SK-N-SH treated with all-trans-retinoic acid at 6 μM for 48 hours (cell line): ENCODE data around the gene CASP4.

Source experiments
- BACH2 ChIP-seq: fragments of 250-450 bp; sonication (Bioruptor Pico); IDR thresholded peaks from 2 replicates; pipeline ENCODE4 v1.9.0; 2021; ENCODE audit warnings: mild to moderate bottlenecking, borderline replicate concordance
- ESRRG ChIP-seq: fragments of 250-450 bp; sonication (Bioruptor Pico); IDR thresholded peaks from 2 replicates; pipeline ENCODE4 v1.6.1; 2021; ENCODE audit warnings: mild to moderate bottlenecking
- ISL1 ChIP-seq: fragments of 250-450 bp; sonication (Bioruptor Pico); IDR thresholded peaks from 2 replicates; pipeline ENCODE4 v2.1.2; 2022; ENCODE audit warnings: mild to moderate bottlenecking, moderate library complexity
- OSR1 ChIP-seq: fragments of 250-450 bp; sonication (Bioruptor Pico); IDR thresholded peaks from 2 replicates; pipeline ENCODE4 v1.8.0; 2022; ENCODE audit warnings: moderate library complexity, mild to moderate bottlenecking, inconsistent platforms
- RARB ChIP-seq: fragments of 250-450 bp; sonication (Bioruptor Pico); IDR thresholded peaks from 2 replicates; pipeline ENCODE4 v1.8.0; 2021; ENCODE audit warnings: mild to moderate bottlenecking, moderate library complexity
- SNAI2 ChIP-seq: fragments of 250-450 bp; sonication (Bioruptor Pico); IDR thresholded peaks from 2 replicates; pipeline ENCODE4 v1.5.0; 2020; ENCODE audit warnings: mild to moderate bottlenecking, moderate library complexity
- TF ChIP-seq, protein P1 (sequence below): fragments of 250-450 bp; sonication (Bioruptor Pico); IDR thresholded peaks from 2 replicates; pipeline ENCODE4 v1.5.1; 2021; ENCODE audit warnings: mild to moderate bottlenecking, moderate library complexity
- TF ChIP-seq, protein P2 (sequence below): fragments of 250-450 bp; sonication (Bioruptor Pico); IDR thresholded peaks from 2 replicates; pipeline ENCODE4 v1.8.0; 2020; ENCODE audit warnings: mild to moderate bottlenecking, moderate library complexity, borderline replicate concordance

DNA sequence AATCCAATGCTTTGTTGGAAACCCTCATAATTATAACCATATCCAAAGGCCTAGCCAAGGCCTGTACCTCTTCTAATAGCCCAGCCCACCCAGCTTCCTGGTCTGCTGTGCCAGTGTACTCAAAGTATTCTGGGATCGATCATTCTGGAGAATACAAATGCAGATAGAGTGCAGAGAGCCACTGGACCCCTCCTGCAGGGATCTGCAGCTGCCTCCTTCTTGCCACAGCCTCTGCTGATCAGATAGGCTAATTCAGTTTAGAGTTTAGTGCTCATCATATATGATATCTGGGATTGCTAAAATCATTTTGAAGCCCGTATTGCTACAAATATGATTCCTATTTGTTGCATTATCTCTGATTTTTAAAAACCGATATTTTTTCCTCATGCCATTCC, 37.1 kb upstream of the CASP4 start:
- no peak for TF ChIP-seq ISL1
- TF ChIP-seq BACH2 (CRISPR knock-in tag) = no peak
- TF ChIP-seq OSR1 = no peak
- TF ChIP-seq SNAI2 = no peak
- TF ChIP-seq RARB (CRISPR knock-in tag) = no peak
- no peak for TF ChIP-seq ESRRG (CRISPR knock-in tag)
- TF ChIP-seq, protein P1, sequence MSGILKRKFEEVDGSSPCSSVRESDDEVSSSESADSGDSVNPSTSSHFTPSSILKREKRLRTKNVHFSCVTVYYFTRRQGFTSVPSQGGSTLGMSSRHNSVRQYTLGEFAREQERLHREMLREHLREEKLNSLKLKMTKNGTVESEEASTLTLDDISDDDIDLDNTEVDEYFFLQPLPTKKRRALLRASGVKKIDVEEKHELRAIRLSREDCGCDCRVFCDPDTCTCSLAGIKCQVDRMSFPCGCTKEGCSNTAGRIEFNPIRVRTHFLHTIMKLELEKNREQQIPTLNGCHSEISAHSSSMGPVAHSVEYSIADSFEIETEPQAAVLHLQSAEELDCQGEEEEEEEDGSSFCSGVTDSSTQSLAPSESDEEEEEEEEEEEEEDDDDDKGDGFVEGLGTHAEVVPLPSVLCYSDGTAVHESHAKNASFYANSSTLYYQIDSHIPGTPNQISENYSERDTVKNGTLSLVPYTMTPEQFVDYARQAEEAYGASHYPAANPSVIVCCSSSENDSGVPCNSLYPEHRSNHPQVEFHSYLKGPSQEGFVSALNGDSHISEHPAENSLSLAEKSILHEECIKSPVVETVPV (CRISPR knock-in tag) = no peak
- TF ChIP-seq, protein P2, sequence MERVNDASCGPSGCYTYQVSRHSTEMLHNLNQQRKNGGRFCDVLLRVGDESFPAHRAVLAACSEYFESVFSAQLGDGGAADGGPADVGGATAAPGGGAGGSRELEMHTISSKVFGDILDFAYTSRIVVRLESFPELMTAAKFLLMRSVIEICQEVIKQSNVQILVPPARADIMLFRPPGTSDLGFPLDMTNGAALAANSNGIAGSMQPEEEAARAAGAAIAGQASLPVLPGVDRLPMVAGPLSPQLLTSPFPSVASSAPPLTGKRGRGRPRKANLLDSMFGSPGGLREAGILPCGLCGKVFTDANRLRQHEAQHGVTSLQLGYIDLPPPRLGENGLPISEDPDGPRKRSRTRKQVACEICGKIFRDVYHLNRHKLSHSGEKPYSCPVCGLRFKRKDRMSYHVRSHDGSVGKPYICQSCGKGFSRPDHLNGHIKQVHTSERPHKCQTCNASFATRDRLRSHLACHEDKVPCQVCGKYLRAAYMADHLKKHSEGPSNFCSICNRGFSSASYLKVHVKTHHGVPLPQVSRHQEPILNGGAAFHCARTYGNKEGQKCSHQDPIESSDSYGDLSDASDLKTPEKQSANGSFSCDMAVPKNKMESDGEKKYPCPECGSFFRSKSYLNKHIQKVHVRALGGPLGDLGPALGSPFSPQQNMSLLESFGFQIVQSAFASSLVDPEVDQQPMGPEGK (CRISPR knock-in tag) = no peak
